ENCODE data around the gene TXK.

DNA sequence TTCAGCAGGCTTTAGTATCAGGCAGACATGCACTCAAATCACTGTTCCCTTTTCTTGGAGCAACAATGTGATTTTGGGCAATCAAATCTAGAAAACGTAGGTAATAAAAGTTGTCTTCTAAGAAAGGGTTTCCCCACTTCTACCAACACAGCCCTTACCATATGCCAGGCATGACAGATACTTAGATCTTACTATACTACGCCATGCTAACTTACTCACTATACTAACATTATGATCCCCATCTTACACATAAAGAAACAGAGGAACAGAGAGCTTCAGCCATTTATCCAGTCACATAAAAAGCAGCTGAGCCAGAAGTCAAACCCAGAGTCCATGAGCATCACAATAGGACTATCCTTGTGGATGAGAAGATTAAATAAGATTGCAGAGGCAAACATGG lies 9.2 kb downstream of the TXK start:
- TF ChIP-seq CTCF (IDR thresholded peaks at IDR 0.05; ENCODE audit: insufficient read depth, low read length, poor library complexity, severe bottlenecking) (no peak), EZH2phosphoT487 (conservative IDR thresholded peaks at IDR 0.05; ENCODE audit: low read length) (no peak)
